NT2/D1 (cell line): ENCODE results near the gene TAF12.

ENCODE experiments used
- YY1 ChIP-seq: IDR thresholded peaks from 2 replicates; pipeline ENCODE4 v1.6.1; 2011; ENCODE audit not compliant: insufficient read length, insufficient read depth
- ZNF274 ChIP-seq: IDR thresholded peaks from 2 replicates; pipeline ENCODE4 v1.6.1; 2011; ENCODE audit warnings: mild to moderate bottlenecking, low read depth, low read length

GRCh38 chr1:28668191-28668955 lies 25.5 kb upstream of the TAF12 start, which contains the start of gene GMEB1:
- TF ChIP-seq ZNF274 (no peak), YY1 (no peak)
